Fibroblast of lung (primary cell): Measurements from ENCODE around the gene DTD1.

ENCODE experiments used
- EZH2 ChIP-seq: IDR thresholded peaks from 2 replicates; pipeline ENCODE4 v1.5.1; 2012; ENCODE audit warnings: low read length, control low read depth, mild to moderate bottlenecking; ENCODE audit errors: missing control alignments
- TF ChIP-seq, protein P1 (sequence below), 2 donors: IDR thresholded peaks in 1 of 2; conservative IDR thresholded peaks in 1 of 2; 1 replicate in 1 of 2; 2 replicates in 1 of 2; pipeline ENCODE4 v1.5.1; 2011 to 2012; ENCODE audit warnings: low read length in 2 of 2, control low read depth in 1 of 2, inconsistent platforms in 1 of 2, low read depth in 1 of 2, mild to moderate bottlenecking in 1 of 2

- TF ChIP-seq, protein P1, sequence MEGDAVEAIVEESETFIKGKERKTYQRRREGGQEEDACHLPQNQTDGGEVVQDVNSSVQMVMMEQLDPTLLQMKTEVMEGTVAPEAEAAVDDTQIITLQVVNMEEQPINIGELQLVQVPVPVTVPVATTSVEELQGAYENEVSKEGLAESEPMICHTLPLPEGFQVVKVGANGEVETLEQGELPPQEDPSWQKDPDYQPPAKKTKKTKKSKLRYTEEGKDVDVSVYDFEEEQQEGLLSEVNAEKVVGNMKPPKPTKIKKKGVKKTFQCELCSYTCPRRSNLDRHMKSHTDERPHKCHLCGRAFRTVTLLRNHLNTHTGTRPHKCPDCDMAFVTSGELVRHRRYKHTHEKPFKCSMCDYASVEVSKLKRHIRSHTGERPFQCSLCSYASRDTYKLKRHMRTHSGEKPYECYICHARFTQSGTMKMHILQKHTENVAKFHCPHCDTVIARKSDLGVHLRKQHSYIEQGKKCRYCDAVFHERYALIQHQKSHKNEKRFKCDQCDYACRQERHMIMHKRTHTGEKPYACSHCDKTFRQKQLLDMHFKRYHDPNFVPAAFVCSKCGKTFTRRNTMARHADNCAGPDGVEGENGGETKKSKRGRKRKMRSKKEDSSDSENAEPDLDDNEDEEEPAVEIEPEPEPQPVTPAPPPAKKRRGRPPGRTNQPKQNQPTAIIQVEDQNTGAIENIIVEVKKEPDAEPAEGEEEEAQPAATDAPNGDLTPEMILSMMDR (conservative IDR thresholded peaks at IDR 0.05 in 1 of 2, IDR thresholded peaks at IDR 0.05 in 1 of 2; ENCODE audit: low read depth in 1 of 2, low read length in 2 of 2): no peak
- no peak for TF ChIP-seq EZH2
Observed at GRCh38 chr20:18611492-18611891, 23.6 kb downstream of the DTD1 start.
